ENCODE measurements around the gene DTNB.

Gene DTNB

DNA sequence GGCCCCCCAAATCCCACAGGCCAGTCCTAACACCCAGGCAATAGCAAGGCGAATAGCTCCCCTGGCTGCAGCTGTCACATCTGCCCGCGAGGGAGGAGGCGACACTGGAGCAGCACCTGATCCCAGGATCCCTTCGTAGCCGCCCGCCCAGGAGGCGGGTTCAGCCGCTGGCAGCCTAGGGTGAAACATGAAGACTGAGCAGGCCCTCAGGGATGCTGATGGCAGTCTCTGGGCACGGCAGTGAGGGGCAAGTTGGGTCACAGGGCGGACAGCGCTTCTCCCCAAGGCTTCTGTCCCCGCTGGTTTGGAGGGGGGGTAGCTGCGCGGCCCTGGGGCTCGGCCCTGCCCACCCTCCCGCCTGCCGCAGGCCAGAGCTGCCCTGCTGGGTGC is 333.6 kb downstream of the DTNB start:
- DNase-seq (ENCODE audit: low spot score) = no peak

DNA sequence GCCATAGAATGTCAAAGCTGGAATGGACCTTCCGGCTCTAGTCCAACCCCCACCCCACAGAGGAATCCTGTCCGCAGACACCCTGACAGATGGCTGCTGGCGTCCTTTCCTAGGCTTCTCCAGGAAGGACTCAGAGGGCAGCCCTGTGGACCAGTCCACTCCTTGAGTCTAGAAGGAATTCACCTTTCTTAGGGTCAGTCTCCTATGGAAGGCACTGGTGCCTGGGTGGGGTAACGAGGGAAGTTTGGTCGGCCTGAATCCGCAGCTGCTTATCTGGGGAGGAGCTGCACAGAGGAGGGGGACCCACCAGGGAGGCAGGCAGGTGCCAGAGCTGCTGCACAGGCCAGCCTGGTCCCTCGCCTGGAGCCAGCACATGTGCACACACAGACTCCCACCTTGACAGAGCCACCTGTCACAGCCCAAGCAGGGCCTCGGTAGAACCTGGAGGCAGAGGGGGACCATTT is 334.1 kb downstream of the DTNB start:
- no peak for DNase-seq (ENCODE audit: low spot score)

DNA sequence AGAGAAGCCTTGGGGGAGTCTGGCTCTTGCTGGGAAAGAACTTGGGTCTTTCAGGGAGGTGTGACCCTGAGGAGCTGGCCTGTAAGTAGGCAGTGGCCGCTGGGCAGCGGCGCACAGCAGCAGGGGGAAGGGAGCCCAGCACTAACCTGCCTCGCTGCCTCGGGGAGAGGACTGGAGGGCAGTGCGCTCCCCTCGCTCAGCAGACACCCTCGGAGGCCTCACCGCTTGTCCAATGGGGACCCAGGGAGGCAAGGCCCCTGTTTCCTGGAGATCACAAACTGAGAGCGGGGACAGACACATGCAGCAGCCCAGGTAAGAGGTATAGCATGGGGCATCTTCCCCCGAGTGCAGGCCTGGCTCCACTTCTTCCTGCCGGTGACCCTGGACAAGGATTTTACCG is 335.0 kb downstream of the DTNB start:
- no peak for DNase-seq (ENCODE audit: low spot score)

DNA sequence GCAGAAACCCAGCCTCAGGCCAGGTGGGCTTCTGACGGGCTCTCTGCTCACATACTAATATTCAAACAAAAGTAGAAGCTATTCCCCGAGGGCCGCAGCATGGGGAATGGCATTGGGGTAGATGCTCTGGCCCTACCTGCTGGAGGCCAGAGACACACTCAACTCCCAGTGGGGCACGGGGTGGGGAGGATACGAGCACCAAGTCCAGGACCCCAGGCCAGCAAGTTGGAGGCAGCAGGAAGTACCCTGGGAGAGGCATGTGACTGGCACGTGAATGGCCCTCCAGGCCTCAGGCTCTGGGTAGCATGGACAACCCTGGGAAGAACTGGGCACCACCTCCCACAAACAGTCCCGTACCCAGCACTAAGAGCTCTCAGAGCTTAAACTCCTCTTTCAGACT is 335.5 kb downstream of the DTNB start:
- DNase-seq (ENCODE audit: low spot score) = no peak

DNA sequence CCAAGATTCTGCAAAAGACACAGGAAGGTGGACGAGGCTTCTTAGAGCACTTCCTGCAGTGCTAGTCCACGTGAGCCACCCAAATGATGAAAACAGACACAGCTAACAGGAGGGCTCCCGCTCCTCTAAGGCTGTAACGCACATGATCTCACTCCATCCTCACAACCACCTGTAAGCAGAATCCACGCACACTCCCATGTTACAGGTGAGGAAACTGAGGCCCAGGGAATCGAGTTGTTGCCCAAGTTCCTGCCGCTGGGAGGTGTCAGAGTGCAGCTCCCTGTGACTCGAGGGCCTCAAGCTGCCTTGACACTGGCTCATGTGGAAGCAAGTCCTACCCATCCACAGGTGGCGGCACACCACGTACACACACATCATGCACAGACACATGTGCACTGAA is 336.1 kb downstream of the DTNB start:
- DNase-seq (ENCODE audit: low spot score) = no peak

DNA sequence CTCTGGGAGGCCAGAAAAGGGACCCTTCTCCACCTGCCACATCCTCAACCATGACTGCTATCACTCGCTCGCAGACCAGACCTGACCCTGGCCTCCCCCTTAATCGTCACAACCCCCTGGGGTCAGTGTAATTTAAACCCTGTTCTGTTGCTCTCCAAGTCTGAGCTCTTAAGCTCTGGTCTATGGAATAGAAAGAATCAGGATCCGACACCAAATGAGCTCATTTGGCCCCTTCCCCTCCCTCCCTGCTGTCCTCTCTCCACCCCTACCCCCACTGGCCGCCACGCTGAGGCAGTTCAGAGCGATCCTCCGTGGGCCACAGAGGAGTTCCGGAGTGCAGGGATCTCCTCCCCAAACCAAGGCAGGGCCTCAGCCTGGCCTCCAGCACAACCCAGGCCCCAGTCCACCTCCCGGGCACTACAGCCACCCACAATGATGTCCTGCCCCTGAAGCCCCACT is 337.0 kb downstream of the DTNB start:
- no peak for DNase-seq (ENCODE audit: low spot score)

DNA sequence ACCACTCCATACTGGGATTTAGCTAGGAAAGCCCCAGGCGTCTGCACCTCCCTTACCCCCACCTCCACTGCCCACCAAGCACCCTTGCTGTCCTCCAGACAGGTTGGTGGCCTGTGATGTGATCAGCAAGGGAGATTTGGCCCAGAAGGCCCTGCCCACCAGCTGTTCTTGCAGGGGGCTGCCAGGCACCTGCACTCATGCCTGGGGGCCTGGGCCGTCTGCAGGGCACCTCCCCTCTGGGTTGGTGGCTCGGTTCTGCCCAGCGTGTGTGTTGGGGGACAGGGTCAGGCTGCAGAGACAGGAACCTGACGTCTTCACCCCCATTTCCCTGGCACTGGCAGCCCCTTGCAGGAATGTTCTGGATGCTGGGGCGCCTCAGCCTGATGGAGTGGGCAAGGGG is 337.4 kb downstream of the DTNB start:
- no peak for DNase-seq (ENCODE audit: low spot score)

DNA sequence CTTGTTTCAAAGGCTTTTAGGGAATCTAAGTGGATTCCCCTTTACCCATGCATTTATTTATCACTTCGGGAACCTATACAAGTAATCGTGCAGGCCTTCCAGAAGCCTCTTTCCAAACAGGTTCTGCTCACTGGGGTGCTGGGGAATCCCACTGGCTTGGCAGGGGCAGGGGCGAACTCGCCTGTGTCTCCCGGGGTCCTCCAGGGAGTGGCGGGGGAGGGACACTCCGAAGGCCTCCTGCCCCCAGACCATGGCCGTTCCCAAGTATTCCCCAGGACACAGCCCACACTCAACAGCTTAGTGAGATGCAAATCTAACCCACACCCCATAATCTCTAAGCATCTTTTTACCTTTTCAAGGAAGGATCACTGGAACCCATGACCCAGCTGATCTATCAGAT is 338.2 kb downstream of the DTNB start:
- DNase-seq (ENCODE audit: low spot score) = no peak

DNA sequence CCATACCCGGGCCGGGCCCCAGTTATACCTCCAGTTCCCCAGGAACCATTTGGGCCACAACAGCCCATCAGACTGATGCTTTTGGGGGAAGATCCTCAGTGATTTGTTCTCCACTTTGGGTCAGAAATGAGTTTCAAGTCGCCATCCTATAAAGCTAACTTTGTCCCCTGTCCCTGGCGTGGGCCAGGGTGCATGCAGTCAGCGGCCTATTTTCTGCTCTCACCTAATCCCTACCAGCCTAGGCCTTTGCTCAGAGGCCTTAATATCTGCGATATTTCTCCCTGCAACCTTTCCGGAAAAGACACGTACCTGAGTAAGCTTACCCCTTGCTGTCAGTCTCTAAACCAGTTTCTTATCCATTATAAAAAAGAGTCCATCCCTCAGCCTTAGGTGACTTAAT is 338.9 kb downstream of the DTNB start:
- DNase-seq (ENCODE audit: low spot score) = no peak

DNA sequence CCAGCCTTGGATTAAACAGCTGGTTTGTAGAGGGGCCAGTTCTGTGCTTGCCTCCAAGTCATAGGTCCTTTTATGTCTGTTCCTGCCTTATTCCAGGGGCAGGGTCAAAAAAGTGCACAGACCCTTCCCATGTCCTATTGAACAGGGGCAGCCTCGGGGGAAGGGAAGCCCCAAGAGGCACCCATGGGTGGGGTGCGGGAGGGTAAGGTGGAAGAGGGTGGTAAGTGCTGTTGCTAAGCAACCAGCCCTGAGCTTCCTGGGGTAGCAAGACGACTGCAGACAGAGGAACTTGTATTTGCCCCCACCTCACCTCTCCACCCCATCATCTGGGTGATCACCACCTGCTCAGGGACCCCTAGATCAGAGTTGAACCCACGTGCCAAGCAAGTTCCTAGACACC is 339.4 kb downstream of the DTNB start:
- DNase-seq (ENCODE audit: low spot score) = no peak

DNA sequence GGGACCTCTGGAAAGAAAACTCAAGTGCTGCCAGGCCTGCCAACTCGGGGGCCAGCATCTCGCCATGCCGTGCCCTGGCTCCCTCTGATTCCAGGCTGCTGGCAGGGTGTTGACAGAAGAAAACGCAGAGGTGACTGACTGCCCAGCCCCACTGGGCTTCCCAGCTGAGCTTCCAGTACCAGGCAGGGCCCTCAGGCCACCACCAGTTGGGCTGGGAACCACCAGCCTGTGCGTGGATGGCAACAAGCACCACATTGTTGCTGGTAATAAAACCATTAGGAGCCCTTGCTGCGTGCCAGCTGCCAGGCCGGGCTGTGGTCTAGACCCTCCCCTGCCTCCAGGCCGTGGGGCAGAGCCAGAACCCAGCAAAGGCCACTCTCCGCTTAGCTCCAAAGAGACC is 340.8 kb downstream of the DTNB start:
- no peak for DNase-seq (ENCODE audit: low spot score)

DNA sequence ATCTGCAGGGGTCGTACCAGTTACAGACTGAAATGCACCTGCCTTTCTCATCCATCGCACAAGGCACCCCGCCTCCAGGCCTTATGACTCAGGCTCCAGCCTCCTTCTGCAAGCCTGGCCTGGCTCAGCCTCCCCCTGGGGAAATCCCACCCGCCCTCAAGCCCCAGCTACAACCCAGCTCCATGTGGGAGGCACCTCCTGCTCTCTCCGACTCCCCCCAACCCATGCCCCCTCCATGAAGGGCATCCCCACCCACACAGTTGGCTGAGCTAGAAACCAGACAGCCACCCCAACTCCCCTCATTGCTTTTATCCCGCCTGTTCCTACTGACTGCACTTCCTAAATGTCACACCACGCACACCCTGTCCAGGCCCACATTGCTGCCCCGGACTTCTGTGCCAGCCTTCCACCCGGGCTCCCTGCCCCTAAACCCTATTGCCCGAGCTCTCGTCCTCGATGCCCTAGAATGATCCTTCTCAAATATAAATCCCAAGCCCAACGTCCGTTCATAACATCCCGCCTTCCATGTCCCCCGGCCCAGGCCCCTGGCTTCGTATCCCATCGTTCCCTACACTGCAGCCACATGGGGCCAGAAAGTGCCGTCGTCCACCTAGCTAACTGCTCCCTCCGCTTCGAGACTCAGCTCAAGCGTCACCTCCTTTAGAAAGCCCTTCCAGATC is 341.6 kb downstream of the DTNB start:
- DNase-seq (ENCODE audit: low spot score) = no peak

DNA sequence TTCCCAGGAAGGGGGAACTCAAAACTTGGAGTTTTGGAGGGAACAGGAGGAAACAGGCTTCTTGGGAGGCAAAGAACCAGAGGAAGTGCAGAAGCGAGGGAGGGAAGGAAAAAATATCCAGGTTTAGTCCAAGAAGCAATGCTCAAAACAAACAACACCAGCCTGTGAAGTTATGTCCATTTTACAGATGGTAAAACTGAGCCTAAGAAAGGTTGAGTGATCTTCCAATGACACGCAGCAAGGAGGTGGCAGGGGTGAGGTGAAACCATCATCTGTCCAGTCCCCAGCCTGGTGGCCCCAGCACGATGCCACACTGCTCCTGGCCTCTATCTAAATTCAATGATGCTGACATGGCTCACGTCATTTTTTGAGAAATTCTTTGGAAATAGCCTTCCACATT is 342.4 kb downstream of the DTNB start:
- no peak for DNase-seq (ENCODE audit: low spot score)

DNA sequence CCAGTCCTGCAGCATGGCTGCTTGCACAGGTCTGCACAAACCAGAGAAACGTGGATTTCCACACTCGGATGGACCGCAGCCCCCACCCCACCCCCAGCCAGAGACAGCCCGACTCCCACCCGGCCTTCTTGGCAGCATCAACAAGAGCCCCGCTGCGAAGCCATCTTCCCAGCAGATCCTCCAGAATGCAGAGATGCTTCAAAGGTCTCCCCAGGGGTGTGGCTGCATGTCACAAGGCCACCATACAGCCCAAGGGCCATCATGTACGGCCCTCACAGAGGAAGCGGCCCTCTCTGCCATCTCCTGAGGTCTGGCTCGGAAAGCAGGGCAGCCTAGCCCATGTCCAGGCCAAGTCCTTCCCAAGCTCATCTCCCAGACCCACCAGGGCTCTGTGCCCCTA is 343.1 kb downstream of the DTNB start:
- no peak for DNase-seq (ENCODE audit: low spot score)

DNA sequence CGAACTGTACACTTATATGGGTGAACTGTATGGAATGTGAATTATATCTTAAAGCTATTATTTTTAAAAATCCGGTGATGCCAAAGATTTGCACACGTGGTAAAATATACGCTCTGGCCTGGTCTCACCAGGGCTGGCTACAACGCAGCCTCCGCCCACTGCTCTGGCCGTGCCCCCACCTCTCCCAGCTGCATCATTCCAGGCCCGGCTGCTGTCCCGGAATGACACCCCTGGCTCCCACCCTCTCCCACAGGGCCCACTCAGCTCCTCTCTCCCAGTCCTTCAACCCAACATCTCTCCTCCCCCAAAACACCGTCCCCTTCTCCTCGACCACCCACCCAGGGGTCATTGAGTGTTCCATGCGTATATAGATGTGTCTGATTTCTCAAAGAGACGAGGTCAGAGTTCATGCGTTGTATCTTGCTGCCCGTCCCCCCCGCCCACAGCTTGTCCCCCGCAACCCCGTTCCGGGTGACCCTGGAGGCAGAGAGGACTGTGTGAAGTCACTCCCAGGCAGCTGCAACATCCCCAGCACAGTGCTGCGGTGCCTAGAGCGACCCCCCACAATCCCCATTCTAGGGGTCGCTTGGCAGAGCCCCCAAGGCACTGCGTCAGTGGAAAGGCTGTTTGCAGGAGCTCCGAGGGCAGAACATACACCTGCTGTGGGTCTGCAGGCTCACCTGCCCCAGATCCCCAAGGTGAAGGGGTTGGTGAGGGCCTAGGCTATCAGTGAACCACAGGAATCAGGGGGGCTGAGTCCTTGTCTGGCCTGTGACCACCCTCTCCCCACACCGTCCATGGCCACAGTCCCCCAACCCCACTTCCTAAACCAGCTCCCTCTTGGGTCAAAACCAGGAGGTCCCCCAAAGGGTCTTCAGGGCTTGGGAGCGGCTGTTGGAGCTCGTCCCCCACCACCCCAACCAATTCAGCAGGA is 345.0 kb downstream of the DTNB start:
- DNase-seq (ENCODE audit: low spot score) = no peak
